ENCODE results near the gene PSMB7.
A peak's percentile ranks its signal among the peaks of the same experiment; 100 is the strongest.

PSMB7 gene

DNA sequence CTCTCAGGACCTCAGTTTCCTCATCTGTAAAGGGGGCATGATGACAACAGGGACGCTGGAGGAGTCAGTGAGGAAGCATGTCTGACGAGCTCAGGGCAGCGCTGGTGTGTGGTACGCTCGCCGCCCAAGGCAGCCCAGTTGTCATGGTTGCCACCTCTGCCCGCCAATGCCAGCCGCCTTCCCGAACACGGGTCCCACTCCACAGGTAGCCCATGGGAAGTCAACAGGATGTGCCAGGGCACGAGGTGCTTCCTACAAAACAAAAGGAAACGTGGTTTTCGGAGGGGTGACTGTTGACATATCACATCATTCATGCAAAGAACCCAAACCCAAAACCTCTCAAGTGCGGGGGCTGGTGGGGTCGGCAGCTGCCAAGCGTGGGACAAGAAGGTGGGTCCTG is 99.4 kb downstream of the PSMB7 start:
- peaks cover 38% of the 10 kb centered on the region for H3K36me3 Mint-ChIP-seq (ENCODE audit: low read depth)

GRCh38 chr9:124313940-124314339 is 101.3 kb downstream of the PSMB7 start:
- peaks cover 22% of the 10 kb centered on the region for H3K36me3 Mint-ChIP-seq (ENCODE audit: low read depth)
- peaks cover 4% of the 10 kb centered on the region for H3K9me3 Mint-ChIP-seq
- no peak for DNase-seq
- H3K27me3 Mint-ChIP-seq (ENCODE audit: low read depth, poor library complexity) = no peaks in the 10 kb centered on the region
- no peaks in the 10 kb centered on the region for H3K4me1 Mint-ChIP-seq
- TF ChIP-seq, protein P1, sequence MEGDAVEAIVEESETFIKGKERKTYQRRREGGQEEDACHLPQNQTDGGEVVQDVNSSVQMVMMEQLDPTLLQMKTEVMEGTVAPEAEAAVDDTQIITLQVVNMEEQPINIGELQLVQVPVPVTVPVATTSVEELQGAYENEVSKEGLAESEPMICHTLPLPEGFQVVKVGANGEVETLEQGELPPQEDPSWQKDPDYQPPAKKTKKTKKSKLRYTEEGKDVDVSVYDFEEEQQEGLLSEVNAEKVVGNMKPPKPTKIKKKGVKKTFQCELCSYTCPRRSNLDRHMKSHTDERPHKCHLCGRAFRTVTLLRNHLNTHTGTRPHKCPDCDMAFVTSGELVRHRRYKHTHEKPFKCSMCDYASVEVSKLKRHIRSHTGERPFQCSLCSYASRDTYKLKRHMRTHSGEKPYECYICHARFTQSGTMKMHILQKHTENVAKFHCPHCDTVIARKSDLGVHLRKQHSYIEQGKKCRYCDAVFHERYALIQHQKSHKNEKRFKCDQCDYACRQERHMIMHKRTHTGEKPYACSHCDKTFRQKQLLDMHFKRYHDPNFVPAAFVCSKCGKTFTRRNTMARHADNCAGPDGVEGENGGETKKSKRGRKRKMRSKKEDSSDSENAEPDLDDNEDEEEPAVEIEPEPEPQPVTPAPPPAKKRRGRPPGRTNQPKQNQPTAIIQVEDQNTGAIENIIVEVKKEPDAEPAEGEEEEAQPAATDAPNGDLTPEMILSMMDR (IDR thresholded peaks at IDR 0.05) = no peak
- H3K27ac Mint-ChIP-seq = no peak overlapping the region
- no peak overlapping the region for H3K4me3 Mint-ChIP-seq

More for the DNA sequence above, 99.4 kb downstream of the PSMB7 start:
- Mint-ChIP-seq H3K9me3 (peaks cover 12% of the 10 kb centered on the region), H3K27me3 (ENCODE audit: low read depth, poor library complexity) (no peaks in the 10 kb centered on the region), H3K4me1 (no peaks in the 10 kb centered on the region), H3K4me3 (no peak overlapping the region), H3K27ac (no peak overlapping the region)
- DNase-seq = no peak
- TF ChIP-seq, protein P1 (IDR thresholded peaks at IDR 0.05) = no peak

GRCh38 chr9:124312290-124313265 is 102.7 kb downstream of the PSMB7 start:
- TF ChIP-seq, protein P1 (IDR thresholded peaks at IDR 0.05) = no peak
- peak overlapping the region; percentile 42 for H3K27ac Mint-ChIP-seq
- H3K36me3 Mint-ChIP-seq (ENCODE audit: low read depth) = peaks cover 10% of the 10 kb centered on the region
- H3K27me3 Mint-ChIP-seq (ENCODE audit: low read depth, poor library complexity) = no peaks in the 10 kb centered on the region
- DNase-seq = no peak
- no peak overlapping the region for H3K4me3 Mint-ChIP-seq
- H3K9me3 Mint-ChIP-seq = peaks cover 2% of the 10 kb centered on the region
- H3K4me1 Mint-ChIP-seq = no peaks in the 10 kb centered on the region

DNA sequence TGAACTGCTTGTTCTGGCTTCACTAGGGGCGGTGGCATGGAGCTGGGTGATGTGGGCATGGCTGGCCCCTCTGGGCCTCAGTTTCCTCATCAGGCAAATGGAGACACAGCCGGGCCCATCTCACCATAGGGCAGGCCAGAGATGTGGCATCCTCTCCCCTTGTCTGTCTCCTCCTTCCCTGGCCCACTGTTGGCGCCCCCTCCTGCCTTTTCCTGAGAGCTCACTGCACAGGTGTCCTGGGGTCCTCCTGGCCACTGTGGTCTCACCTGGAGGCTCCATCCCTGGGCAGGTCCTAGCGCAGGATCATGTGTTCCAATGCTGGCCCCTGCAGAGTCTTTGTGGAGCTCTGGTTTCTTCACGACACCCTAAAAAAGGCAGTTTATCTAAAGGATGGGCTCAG is 104.0 kb downstream of the PSMB7 start:
- TF ChIP-seq, protein P1 (IDR thresholded peaks at IDR 0.05) = no peak
- Mint-ChIP-seq H3K9me3 (no peaks in the 10 kb centered on the region), H3K4me3 (no peak overlapping the region), H3K27ac (no peak overlapping the region), H3K36me3 (ENCODE audit: low read depth) (no peaks in the 10 kb centered on the region), H3K4me1 (peaks cover 6% of the 10 kb centered on the region), H3K27me3 (ENCODE audit: low read depth, poor library complexity) (no peaks in the 10 kb centered on the region)
- no peak for DNase-seq

- Mint-ChIP-seq H3K4me1 (peaks cover 13% of the 10 kb centered on the region), H3K27ac (no peak overlapping the region), H3K4me3 (no peak overlapping the region), H3K36me3 (ENCODE audit: low read depth) (peaks cover 5% of the 10 kb centered on the region), H3K27me3 (ENCODE audit: low read depth, poor library complexity) (no peaks in the 10 kb centered on the region), H3K9me3 (no peaks in the 10 kb centered on the region)
- DNase-seq = no peak
- TF ChIP-seq, protein P1 (IDR thresholded peaks at IDR 0.05) = no peak
These were observed 105.6 kb downstream of the PSMB7 start for GRCh38 chr9:124309667-124310084.

Data from nephron progenitor cell (in vitro differentiated cells).